Measurements from ENCODE around the gene C17orf67.

GRCh38 chr17:56774650-56775049 is 59.1 kb downstream of the C17orf67 start:
- TF ChIP-seq CHD2 (IDR thresholded peaks at IDR 0.05; ENCODE audit: low read length) = no peak
- no peak for TF ChIP-seq ZNF274 (IDR thresholded peaks at IDR 0.05; ENCODE audit: borderline replicate concordance, extremely low read depth, low read length)
- TF ChIP-seq RAD21 (IDR thresholded peaks at IDR 0.05 in 1 of 2, conservative IDR thresholded peaks at IDR 0.05 in 1 of 2; ENCODE audit: low read depth in 2 of 2, low read length in 2 of 2) = no peak
- TF ChIP-seq CREB1 (IDR thresholded peaks at IDR 0.05) = no peak
- no peak for TF ChIP-seq EZH2 (IDR thresholded peaks at IDR 0.05; ENCODE audit: low read depth, low read length, severe bottlenecking)
- TF ChIP-seq CTCF (IDR thresholded peaks at IDR 0.05; ENCODE audit: control extremely low read depth in 1 of 3, insufficient read depth in 1 of 3, low read depth in 1 of 3, low read length in 3 of 3) = no peak
- TF ChIP-seq TCF12 (IDR thresholded peaks at IDR 0.05; ENCODE audit: low read depth, low read length) = no peak
- no peak for TF ChIP-seq RFX5 (IDR thresholded peaks at IDR 0.05; ENCODE audit: borderline replicate concordance, low read depth, low read length)
- no peak for TF ChIP-seq EGR1 (IDR thresholded peaks at IDR 0.05; ENCODE audit: borderline replicate concordance, low read depth, low read length)
- TF ChIP-seq POLR2AphosphoS5 (IDR thresholded peaks at IDR 0.05; ENCODE audit: low read depth, low read length) = no peak
- no peak for TF ChIP-seq POLR2A (IDR thresholded peaks at IDR 0.05; ENCODE audit: control extremely low read depth in 1 of 2, low read depth in 2 of 2, low read length in 2 of 2)
- TF ChIP-seq JUN (IDR thresholded peaks at IDR 0.05; ENCODE audit: low read depth, low read length) = no peak

All from H1 (cell line).